ENCODE results near the gene KRT17. TPM values are rescaled to one million over a fixed set of nuclear protein-coding genes. Genes with fewer than 3 reads are reported as not detected.
"Not testable (repeated sequence)": the region's sequence is repeated elsewhere in the genome, so short reads cannot be mapped to it uniquely, and the experiment has no call there.

The KRT17 gene
- total RNA-seq, 1 donor from 2014 or later = not detected

DNA sequence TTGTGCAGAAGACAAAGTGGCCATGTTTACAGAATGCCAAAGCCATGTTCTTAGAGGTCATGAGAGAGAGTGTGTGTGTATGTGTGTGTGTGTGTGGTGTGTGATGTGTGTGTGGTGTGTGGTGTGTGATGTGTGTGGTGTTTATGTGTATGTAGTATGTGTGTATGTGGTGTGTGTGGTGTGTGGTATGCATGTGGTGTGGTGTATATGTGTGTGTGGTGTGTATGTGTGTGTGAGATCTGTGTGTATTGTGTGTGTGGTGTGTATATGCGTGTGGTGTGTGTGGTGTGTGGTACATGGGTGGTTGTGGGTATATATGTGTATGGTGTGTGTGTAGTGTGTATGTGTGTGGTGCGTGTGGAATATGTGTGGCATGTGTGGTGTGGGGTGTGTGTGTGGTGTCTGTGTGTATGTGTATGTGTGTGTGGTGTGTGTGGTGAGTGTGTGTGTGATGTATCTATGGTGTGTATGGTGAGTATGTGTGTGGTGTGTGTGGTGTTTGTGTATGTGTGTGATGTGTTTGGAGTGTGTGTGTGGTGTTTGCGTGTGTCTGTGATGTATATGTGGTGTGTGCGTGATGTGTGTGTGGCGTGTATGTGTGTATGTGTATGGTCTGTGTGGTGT lies 8.2 kb upstream of the KRT17 start:
- H3K4me3 Mint-ChIP-seq = no peak overlapping the region
- TF ChIP-seq, protein P1, sequence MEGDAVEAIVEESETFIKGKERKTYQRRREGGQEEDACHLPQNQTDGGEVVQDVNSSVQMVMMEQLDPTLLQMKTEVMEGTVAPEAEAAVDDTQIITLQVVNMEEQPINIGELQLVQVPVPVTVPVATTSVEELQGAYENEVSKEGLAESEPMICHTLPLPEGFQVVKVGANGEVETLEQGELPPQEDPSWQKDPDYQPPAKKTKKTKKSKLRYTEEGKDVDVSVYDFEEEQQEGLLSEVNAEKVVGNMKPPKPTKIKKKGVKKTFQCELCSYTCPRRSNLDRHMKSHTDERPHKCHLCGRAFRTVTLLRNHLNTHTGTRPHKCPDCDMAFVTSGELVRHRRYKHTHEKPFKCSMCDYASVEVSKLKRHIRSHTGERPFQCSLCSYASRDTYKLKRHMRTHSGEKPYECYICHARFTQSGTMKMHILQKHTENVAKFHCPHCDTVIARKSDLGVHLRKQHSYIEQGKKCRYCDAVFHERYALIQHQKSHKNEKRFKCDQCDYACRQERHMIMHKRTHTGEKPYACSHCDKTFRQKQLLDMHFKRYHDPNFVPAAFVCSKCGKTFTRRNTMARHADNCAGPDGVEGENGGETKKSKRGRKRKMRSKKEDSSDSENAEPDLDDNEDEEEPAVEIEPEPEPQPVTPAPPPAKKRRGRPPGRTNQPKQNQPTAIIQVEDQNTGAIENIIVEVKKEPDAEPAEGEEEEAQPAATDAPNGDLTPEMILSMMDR (conservative IDR thresholded peaks at IDR 0.05) = no peak
- no peak for DNase-seq (ENCODE audit: low read depth, low spot score)

DNA sequence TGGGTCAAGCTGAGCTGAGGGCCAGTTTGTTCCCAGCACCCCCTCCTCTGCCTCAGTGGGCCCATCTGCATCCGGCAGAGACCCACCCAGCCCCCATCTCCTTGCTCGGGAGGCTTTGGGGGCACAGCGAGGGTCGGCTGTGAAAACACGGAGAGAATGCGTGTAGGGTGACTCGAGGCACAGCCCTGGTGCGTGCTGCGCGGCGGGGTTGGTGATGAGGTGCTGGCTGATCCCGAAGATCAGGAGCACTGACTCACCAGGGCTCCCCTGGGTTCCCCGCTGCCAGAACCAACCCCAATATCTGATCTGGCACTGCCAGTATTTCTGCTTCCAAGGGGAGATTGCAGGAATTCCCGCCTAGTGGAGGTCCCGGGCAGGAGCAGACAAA lies 7.5 kb upstream of the KRT17 start:
- H3K36me3 Mint-ChIP-seq (ENCODE audit: low read depth) = no peaks in the 10 kb centered on the region
- no peaks in the 10 kb centered on the region for H3K27me3 Mint-ChIP-seq (ENCODE audit: low read depth)
- H3K4me1 Mint-ChIP-seq = peaks cover 9% of the 10 kb centered on the region

More for the DNA sequence above, 8.2 kb upstream of the KRT17 start:
- Mint-ChIP-seq H3K27ac (ENCODE audit: unreplicated experiment) (no peak overlapping the region), H3K4me1 (peaks cover 9% of the 10 kb centered on the region), H3K36me3 (ENCODE audit: low read depth) (no peaks in the 10 kb centered on the region), H3K9me3 (no peaks in the 10 kb centered on the region), H3K27me3 (ENCODE audit: low read depth) (no peaks in the 10 kb centered on the region)

DNA sequence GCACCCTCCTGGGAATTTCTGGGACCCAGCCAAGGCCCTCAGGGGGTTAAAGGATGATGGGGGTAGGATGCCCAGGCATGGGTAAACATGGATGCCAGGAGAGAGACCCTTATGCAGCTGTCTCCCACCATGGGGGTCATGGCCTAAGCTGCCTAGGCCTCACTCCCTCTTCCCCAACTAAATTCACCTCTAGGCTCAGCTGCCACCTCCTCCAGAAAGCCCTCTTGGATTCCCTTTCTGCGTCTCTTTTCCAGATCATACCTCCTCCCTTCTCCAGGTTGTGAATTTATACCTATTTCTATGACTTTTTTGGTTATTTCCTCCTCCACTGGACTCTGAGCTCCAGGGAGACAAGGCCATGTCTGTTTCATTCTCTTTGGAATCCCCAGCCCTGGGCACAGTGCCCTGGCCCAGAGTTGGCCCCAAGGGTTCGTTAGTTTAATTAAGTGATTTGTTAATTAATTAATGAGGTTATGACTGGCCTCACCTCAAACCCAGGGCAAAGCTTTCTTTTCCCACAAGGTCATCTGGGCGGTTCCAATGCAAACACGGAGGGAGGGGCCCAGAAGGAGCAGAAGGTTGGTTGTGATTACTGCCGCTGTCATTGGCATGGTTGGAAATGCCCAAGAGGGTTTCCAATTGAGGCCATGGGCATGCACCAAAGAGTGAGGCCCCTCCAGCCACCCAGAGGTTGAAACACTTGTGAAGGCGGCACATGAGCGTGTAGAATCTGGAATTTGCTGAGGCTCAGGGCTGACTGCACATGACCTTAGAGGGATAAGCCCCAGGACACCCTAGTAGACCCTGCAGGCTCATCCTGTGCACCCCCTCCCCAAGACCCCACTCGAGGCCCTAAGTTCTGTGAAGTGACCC lies 6.9 kb upstream of the KRT17 start:
- no peak for DNase-seq (ENCODE audit: low read depth, low spot score)
- Mint-ChIP-seq H3K9me3 (no peaks in the 10 kb centered on the region), H3K27ac (ENCODE audit: unreplicated experiment) (no peak overlapping the region), H3K27me3 (ENCODE audit: low read depth) (no peaks in the 10 kb centered on the region), H3K36me3 (ENCODE audit: low read depth) (no peaks in the 10 kb centered on the region), H3K4me3 (no peak overlapping the region), H3K4me1 (peaks cover 9% of the 10 kb centered on the region)
- TF ChIP-seq, protein P1 (conservative IDR thresholded peaks at IDR 0.05) = no peak

More for the DNA sequence above, 7.5 kb upstream of the KRT17 start:
- Mint-ChIP-seq H3K27ac (ENCODE audit: unreplicated experiment) (no peak overlapping the region), H3K4me3 (no peak overlapping the region), H3K9me3 (no peaks in the 10 kb centered on the region)
- no peak for DNase-seq (ENCODE audit: low read depth, low spot score)
- TF ChIP-seq, protein P1 (conservative IDR thresholded peaks at IDR 0.05) = no peak

DNA sequence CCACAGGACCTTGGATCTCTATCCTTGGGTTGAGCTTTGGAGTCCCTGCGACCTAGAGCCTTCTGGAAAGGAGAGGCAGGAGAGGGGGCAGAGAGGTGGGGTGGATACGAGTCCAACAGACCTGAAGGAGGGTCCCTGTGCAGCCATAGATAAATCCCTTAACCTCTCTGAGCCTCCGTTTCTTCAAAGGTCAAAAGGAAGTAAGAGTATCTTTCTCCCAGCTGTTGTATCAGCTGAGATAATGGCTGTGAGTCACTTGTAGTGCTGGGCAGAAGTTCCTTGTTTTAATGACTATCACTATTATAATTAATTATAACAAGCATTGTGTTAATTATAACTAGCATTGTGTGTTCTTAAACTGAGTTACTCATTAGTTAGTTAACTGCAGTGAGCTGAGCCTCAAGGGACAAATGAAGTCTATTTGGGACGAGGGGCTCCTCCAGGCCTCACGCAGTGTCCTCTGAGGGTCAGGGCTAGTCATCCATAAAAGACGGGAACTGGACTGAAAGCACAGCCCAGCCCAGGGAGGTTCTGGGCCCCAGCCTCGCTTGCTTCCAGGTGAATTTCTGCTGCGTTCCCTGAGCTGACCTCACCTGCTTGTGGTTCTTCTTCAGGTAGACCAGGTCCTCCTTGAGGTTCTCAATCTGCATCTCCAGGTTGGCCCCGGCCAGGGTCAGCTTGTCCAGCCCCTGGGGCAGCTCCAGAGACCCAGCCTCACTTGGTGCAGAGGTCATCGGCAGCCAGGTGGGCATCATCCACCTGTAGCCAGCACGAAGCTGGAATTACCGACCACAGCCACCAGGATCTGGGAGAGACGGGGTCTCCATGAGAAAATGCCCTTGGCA lies 5.7 kb upstream of the KRT17 start:
- peaks cover 4% of the 10 kb centered on the region for H3K4me1 Mint-ChIP-seq
- no peak overlapping the region for H3K4me3 Mint-ChIP-seq
- no peaks in the 10 kb centered on the region for H3K36me3 Mint-ChIP-seq (ENCODE audit: low read depth)
- H3K27me3 Mint-ChIP-seq (ENCODE audit: low read depth) = no peaks in the 10 kb centered on the region
- TF ChIP-seq, protein P1 (conservative IDR thresholded peaks at IDR 0.05) = no peak
- H3K27ac Mint-ChIP-seq (ENCODE audit: unreplicated experiment) = no peak overlapping the region
- DNase-seq (ENCODE audit: low read depth, low spot score) = no peak
- H3K9me3 Mint-ChIP-seq = no peaks in the 10 kb centered on the region

DNA sequence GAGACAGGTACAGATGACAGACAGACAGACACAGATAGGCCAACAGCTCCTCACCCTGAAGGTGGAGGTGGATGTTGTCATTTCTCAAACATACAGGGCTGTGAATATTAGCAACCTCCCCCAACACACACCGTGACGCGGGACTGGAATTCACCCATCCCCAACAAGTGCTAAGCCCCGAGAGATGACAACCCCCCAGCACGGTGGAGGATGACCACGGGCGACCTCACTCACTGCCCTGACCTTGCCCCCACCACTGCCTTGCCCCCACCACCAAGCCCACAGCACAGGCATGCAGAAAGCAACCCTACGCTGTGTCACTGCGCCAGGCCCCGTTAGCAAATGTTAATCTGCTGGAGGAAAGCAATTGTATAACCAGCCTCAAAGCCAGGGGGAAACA lies 4.9 kb upstream of the KRT17 start:
- no peak overlapping the region for H3K4me3 Mint-ChIP-seq
- DNase-seq (ENCODE audit: low read depth, low spot score) = no peak
- H3K27ac Mint-ChIP-seq (ENCODE audit: unreplicated experiment) = no peak overlapping the region
- no peaks in the 10 kb centered on the region for H3K36me3 Mint-ChIP-seq (ENCODE audit: low read depth)
- no peaks in the 10 kb centered on the region for H3K9me3 Mint-ChIP-seq
- no peaks in the 10 kb centered on the region for H3K4me1 Mint-ChIP-seq
- H3K27me3 Mint-ChIP-seq (ENCODE audit: low read depth) = no peaks in the 10 kb centered on the region
- TF ChIP-seq, protein P1 (conservative IDR thresholded peaks at IDR 0.05) = no peak

DNA sequence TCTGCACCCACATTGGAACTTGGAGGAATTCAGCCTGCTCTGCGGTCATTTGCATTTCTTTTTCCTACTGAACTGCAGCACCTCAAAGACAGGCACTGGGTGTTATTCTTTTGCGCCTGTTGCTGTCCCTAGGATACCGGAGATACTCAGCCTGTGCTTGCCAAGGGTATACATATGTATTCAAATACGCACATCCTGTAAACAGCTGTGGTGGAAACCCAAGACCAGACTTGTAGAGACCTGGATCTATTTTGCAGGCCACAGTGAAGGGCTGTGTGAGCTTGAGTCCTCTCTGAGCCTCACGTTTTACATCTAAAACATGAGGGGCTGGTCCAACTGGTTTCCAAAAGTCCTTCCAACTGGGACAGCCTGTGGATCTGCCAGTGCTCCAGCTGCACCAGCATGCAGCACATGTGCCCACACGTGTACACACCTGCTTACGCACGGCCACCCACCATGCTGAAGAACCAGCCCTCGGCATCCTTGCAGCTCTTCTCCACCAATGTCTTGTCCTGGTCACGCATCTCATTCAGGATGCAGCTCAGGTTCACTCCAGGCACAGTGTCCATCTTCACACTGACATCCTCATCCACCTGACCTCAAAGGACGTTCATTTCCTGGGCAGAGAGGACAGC lies 4.4 kb upstream of the KRT17 start:
- not testable (repeated sequence) for DNase-seq (ENCODE audit: low read depth, low spot score)

DNA sequence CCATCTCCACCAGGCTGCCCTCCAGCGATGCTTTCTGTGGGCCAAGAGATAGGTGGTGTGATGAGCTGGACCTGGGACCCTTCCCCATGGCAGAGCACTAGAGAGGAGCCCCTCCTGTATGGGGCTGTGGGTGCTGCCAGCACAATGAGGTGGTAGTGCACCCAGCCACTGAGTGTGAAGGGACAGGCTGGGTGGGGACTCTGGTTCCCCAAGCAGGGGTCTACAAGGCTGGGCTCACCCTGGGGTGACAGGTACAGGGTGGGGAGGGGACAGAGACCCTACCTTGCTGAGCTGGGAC lies 3.6 kb upstream of the KRT17 start:
- H3K4me1 Mint-ChIP-seq; H3K27me3 Mint-ChIP-seq (ENCODE audit: low read depth); H3K36me3 Mint-ChIP-seq (ENCODE audit: low read depth); H3K4me3 Mint-ChIP-seq; H3K27ac Mint-ChIP-seq (ENCODE audit: unreplicated experiment); H3K9me3 Mint-ChIP-seq; DNase-seq (ENCODE audit: low read depth, low spot score): not testable (repeated sequence)

More for the DNA sequence above, 4.4 kb upstream of the KRT17 start:
- not testable (repeated sequence) for H3K4me1 Mint-ChIP-seq; H3K27ac Mint-ChIP-seq (ENCODE audit: unreplicated experiment); H3K9me3 Mint-ChIP-seq; H3K4me3 Mint-ChIP-seq; H3K36me3 Mint-ChIP-seq (ENCODE audit: low read depth); H3K27me3 Mint-ChIP-seq (ENCODE audit: low read depth)

All from neural crest cell (in vitro differentiated cells).